Muscle layer of colon (tissue), 2 donors: Measurements from ENCODE around the gene ZMYND19.
A peak's percentile ranks its signal among the peaks of the same experiment; 100 is the strongest.
"Not testable (repeated sequence)": the region's sequence is repeated elsewhere in the genome, so short reads cannot be mapped to it uniquely, and the experiment has no call there.

Source experiments
- H3K27ac ChIP-seq: one replicate; pipeline ENCODE4 v1.7.0; 2013; ENCODE audit warnings: low read depth, mild to moderate bottlenecking, low read length, moderate library complexity
- H3K27me3 ChIP-seq, 2 donors: one replicate each; pipeline ENCODE4 v1.7.0; 2013; ENCODE audit warnings: low read length in 2 of 2, mild to moderate bottlenecking in 2 of 2; ENCODE audit not compliant: insufficient read depth in 2 of 2, control insufficient read depth in 1 of 2
- H3K36me3 ChIP-seq: one replicate; pipeline ENCODE4 v1.7.0; 2013; ENCODE audit warnings: mild to moderate bottlenecking, low read length; ENCODE audit not compliant: insufficient read depth
- H3K4me1 ChIP-seq: one replicate; pipeline ENCODE4 v1.7.0; 2013; ENCODE audit warnings: mild to moderate bottlenecking, low read length; ENCODE audit not compliant: insufficient read depth
- H3K4me3 ChIP-seq, 2 donors: one replicate each; pipeline ENCODE4 v1.7.0; 2013; ENCODE audit warnings: low read length in 2 of 2, low read depth in 1 of 2, mild to moderate bottlenecking in 1 of 2, moderate library complexity in 1 of 2
- H3K9ac ChIP-seq: one replicate; pipeline ENCODE4 v1.7.0; 2013; ENCODE audit warnings: low read length
- H3K9me3 ChIP-seq: one replicate; pipeline ENCODE4 v1.7.0; 2013; ENCODE audit warnings: mild to moderate bottlenecking, low read length
- donor health status: abdominal sarcoma.
- donor health status: Adenocarcinoma of cecum.

Gene ZMYND19

DNA sequence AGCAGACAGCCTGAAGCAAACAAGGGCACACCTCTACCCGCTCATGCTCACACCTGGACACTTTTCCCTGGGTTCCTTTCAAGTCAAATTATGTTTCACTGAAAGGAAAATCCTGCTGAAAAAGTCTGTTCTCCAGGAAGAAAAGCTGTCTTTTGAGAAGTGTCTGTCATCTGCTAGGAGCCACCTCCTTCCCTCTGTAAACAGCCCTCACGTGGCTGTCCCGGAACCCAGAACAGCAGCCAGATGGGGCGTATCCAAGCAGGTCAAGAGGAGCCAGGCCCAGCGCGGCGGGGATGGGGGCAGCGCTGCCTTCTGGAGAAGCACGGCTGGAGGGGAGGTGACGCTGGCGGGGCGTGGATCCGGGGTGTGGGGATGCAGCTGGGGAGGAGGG is 40.1 kb downstream of the ZMYND19 start, which contains the start of gene PNPLA7:
PNPLA7 (minus strand) TSS at position 172 of the 391 bp plus-strand sequence. CDS start 205 bp downstream, outside the sequence.
- Histone ChIP-seq H3K36me3 (peaks cover 7% of the 10 kb centered on the region), H3K27ac (peak within 1 kb of the TSS; percentile 68), H3K9ac (peak within 1 kb of the TSS; percentile 41)

DNA sequence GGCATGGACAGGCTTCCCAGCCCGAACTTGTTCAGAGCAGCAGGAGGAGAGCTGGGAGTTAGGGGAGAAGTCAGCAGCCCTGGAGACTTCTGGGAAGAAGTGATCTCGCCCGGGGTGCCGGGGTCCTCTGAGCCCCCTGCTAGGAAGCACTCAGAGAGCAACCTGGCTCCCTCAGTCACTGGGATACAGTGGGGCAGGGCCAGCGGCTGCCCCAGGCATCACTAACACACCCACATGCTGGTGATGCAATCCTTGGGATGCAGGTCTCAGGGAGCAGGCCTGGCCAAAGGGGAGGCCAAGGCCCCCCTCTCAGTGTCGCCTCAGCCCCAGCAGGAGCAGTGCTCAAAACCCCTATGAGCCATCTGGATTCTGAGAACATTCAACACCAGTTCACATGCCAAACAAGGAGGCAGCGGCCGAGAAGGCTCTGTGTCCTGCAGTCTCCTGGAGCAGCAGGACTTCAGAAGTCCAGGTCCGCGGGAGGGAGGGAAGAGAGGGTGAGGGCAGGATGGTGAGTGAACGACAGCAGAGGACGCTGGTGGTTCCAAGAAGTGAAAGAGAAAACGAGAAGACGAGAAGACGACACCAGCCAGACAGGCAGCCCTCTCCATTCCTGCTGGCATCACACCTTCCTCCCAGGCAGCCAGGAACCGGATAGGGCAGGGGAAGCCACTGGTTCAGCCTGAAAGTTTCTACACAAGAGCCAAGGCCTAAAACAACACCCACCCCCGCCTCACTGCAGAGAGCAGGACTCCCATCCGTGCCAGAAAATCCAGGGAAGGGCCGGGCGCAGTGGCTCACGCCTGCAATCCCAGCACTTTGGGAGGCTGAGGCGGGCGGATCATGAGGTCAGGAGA is 42.4 kb downstream of the ZMYND19 start:
- Histone ChIP-seq H3K9me3 (no peaks in the 10 kb centered on the region), H3K36me3 (no peaks in the 10 kb centered on the region), H3K27ac (no peak overlapping the region), H3K9ac (no peak overlapping the region), H3K4me1 (peaks cover 7% of the 10 kb centered on the region), H3K4me3 (no peak overlapping the region), H3K27me3 (no peaks in the 10 kb centered on the region)

More for the DNA sequence above, 40.1 kb downstream of the ZMYND19 start, which contains the start of gene PNPLA7:
- Histone ChIP-seq H3K4me3 (peak within 1 kb of the TSS; percentile 55 to 68), H3K9me3 (no peaks in the 10 kb centered on the region), H3K4me1 (peaks cover 7% of the 10 kb centered on the region), H3K27me3 (no peaks in the 10 kb centered on the region)

DNA sequence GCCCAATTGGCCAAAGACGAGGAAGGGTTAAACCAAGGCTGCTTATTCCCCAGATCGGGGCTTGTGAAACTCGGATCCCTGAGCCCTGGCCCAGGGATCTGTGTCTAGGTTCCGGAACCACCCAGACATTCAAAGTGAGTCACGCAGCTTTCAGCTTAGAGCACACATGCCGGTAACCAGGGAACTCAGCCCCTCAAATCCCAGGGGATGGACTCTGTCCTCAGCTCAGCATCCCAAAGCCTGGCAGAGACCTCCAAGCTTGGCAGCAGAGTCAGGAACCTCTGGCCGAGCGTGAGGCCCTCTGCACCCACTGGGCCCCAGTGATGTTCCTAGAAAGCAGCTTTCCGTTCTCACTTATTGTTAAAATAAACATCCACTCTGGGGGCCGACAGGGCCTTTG is 45.2 kb downstream of the ZMYND19 start:
- Histone ChIP-seq H3K27ac (no peak overlapping the region), H3K9ac (no peak overlapping the region), H3K4me1 (peaks cover 5% of the 10 kb centered on the region), H3K9me3 (no peaks in the 10 kb centered on the region), H3K36me3 (no peaks in the 10 kb centered on the region), H3K4me3 (no peak overlapping the region), H3K27me3 (no peaks in the 10 kb centered on the region)

DNA sequence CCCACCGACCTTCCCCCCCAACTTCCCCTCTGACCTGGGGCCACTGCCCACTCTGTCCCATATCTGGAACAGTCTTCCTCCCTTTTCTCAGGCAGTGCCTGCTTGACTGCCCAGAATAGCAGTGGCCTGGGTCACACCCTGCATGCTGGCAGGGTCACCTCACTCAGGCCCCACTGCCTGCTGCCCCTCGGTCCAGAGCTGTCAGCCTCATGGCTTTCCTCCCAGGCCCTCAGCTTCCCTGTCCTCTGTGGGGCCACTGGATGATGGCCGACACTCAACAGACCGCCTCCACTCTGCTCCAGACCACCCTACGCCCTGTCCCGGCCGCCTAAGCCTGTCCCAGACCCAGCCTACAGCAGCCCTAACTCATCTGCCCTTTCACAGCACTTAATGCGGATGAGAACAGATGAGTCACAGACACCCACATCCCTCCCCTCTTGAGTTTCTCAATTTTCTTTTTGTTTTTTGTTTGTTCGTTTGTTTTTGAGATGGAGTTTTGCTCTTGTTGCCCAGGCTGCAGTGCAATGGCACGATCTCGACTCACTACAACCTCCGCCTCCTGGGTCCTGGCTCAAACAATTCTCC is 46.0 kb downstream of the ZMYND19 start:
- Histone ChIP-seq H3K27ac (no peak overlapping the region), H3K9me3 (no peaks in the 10 kb centered on the region), H3K27me3 (no peaks in the 10 kb centered on the region), H3K36me3 (no peaks in the 10 kb centered on the region), H3K4me1 (no peaks in the 10 kb centered on the region), H3K9ac (no peak overlapping the region), H3K4me3 (no peak overlapping the region)

DNA sequence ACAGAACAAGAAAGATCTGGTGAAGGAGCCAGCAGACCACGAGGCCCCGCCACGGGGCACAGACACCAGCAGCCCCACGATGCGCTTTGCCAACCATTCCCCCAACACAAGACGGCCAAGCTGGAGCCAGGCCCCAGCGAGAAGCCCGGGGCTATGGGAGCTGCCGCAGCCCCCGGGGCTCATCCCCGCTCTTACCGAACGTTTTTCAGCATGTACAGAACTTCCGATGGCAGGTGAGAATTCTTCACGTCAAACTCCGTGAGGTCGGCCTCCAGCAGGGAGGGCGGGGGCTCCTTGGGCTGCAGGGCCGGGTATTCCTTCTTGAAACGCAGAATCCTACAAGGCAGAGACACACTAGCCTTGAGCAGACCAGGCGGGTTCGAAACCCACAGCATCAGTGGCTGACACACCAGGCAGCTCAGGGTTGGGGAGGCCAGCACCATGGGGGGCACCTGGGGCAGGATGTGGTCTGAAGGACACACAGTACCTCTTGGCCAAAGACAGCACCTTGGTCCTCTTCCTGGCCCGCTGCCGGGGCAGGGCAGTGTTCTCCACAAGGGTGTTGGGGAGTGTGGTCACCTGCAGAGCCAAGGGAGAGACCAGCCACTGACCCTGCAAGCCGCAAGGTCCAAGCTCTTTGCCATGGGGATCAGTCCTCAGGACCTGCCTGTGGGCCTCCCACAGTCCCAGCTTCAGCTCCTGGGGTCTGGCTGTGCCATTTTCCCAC is 46.9 kb downstream of the ZMYND19 start:
- Histone ChIP-seq H3K9me3 (no peaks in the 10 kb centered on the region), H3K27ac (no peak overlapping the region), H3K4me3 (no peak overlapping the region), H3K36me3 (no peaks in the 10 kb centered on the region), H3K9ac (no peak overlapping the region), H3K4me1 (no peaks in the 10 kb centered on the region), H3K27me3 (no peaks in the 10 kb centered on the region)

DNA sequence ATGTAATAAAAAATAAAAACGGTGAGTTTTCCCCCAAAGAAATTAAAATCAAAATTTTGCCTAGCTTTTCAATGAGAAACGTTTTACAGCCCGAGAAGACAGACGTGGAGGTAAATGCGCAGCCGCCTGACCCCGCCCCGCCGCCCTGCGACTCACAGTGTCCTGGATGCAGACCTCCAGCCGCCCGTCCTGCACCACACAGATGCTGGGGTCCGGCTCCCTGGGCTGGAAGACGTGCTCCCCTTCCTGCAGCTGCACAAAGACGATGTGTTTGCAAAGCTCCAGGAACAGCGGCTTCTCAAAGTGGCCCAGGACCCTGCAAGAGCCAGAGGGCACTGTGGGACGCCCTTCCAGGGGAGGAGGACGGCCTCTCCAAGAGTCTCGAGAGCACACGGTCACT is 47.8 kb downstream of the ZMYND19 start:
- Histone ChIP-seq H3K36me3 (no peaks in the 10 kb centered on the region), H3K9ac (no peak overlapping the region), H3K27ac (no peak overlapping the region), H3K4me3 (no peak overlapping the region), H3K27me3 (no peaks in the 10 kb centered on the region), H3K9me3 (no peaks in the 10 kb centered on the region), H3K4me1 (no peaks in the 10 kb centered on the region)

DNA sequence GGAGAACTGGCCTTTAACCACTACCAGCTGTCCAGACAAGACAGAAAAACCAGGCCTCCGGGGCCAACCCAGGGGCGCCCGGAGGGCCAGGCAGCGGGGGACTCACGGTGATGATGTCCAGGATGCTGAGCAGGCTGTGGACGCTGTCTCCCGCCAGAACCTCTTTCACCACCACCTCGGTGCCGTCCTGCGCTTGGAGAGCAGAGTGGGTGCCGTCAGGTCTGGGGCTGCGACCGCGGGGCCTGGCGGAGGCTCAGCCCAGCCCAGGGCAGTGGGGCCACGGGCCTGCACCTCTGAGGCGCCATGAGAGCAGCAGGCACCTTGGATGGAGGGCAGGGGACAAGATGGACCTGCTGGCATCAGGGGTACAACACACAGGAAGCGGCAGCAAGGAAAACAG is 49.8 kb downstream of the ZMYND19 start:
- Histone ChIP-seq H3K4me1 (no peaks in the 10 kb centered on the region), H3K27ac (no peak overlapping the region), H3K9me3 (no peaks in the 10 kb centered on the region), H3K9ac (no peak overlapping the region), H3K36me3 (no peaks in the 10 kb centered on the region), H3K4me3 (no peak overlapping the region), H3K27me3 (no peaks in the 10 kb centered on the region)

DNA sequence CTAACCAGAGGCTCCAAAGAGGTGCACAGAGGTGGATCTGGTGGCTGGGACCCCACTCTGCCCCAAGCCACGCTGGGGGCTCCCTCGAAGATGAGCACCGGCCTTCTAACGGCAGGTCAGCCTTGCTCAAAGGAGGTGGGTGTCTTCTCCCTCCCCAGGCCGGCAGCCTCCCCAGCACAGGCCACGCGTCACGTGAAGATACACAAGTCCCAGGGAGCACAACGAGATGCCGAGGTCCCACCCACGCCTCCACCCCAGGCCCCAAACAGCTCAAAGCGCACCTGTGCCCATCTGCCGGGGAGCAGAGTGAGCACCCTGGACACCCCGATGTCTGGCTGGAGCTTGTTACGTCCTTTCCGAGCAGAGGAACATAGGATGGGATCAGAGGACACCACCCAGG is 52.3 kb downstream of the ZMYND19 start:
- peaks cover 9% of the 10 kb centered on the region for H3K4me1 ChIP-seq
- no peak overlapping the region for H3K9ac ChIP-seq
- H3K9me3 ChIP-seq = no peaks in the 10 kb centered on the region
- no peak overlapping the region for H3K27ac ChIP-seq
- H3K4me3 ChIP-seq = no peak overlapping the region
- no peaks in the 10 kb centered on the region for H3K27me3 ChIP-seq
- no peaks in the 10 kb centered on the region for H3K36me3 ChIP-seq

DNA sequence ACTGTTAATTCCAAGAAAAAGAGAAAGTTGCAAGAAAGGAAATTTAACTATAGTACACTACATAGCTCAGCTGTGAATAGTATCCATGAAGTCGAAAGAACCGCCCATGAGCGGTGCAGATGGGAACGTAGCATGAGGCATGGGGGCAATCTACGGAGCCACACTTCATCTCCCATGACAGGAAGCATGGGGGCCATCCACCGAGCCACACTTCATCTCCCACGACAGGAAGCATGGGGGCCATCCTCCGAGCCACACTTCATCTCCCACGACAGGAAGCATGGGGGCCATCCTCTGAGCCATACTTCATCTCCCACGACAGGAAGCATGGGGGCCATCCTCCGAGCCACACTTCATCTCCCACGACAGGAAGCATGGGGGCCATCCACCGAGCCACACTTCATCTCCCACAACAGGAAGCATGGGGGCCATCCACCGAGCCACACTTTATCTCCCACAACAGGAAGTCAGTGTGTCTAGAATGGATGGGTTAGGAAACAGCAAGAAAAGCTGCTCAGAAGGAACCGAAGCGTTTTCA is 53.6 kb downstream of the ZMYND19 start:
- not testable (repeated sequence) for H3K4me1 ChIP-seq, H3K27me3 ChIP-seq, H3K9ac ChIP-seq, H3K36me3 ChIP-seq, H3K9me3 ChIP-seq, H3K4me3 ChIP-seq, H3K27ac ChIP-seq

DNA sequence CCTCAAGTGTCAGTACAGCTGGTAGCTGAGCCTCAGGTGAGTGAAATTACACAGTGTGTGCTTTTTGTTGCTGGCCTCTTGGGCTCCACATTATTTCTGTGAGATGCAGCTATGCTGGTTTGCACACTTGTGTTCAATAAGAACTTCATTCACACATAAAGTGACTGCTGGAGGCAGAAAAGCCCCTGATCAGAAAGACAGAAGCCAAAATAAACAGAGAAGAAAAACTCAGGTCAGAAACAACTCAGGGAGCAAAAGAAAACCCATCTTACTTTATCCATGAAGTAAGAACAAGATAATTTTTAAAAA is 55.2 kb downstream of the ZMYND19 start:
- no peak overlapping the region for H3K4me3 ChIP-seq
- no peaks in the 10 kb centered on the region for H3K9me3 ChIP-seq
- H3K27me3 ChIP-seq = no peaks in the 10 kb centered on the region
- H3K27ac ChIP-seq = no peak overlapping the region
- H3K36me3 ChIP-seq = no peaks in the 10 kb centered on the region
- H3K9ac ChIP-seq = no peak overlapping the region
- peaks cover 9% of the 10 kb centered on the region for H3K4me1 ChIP-seq

DNA sequence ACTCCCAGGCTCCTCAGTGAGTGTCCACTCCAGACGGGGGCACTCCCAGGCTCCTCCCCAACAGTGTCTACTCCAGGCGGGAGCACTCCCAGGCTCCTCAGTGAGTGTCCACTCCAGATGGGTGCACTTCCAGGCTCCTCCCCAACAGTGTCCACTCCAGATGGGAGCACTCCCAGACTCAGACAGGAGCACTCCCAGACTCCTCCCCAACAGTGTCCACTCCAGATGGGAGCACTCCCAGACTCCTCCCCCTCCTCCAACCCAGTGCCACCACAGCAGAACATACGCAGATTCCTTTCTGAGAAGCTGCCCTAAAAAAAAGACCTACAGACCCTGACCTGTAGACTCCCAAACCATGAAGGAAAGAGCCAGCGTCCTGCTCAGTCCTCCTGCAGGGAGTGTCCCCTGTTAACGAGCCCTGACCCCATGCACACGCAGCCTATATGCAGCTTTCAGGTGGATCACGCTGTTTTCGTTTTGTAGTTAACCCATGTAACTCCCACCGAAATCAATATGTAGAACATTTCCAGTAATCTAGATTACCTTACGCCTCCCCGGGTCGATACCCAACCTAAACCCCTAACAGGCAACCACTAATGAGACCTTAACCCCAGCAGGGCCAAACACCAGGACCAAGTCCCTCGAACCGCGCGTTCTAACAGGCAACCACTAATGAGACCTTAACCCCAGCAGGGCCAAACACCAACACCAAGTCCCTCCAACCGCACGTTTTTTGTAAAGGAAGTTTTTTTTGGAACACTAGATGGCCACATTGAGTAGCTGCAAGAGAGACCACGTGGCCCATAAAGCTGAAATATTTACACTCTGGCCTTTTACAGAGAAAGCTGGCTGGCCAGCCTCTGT is 55.8 kb downstream of the ZMYND19 start:
- Histone ChIP-seq H3K4me3 (no peak overlapping the region), H3K9ac (no peak overlapping the region), H3K4me1 (peaks cover 9% of the 10 kb centered on the region), H3K36me3 (no peaks in the 10 kb centered on the region), H3K27ac (no peak overlapping the region), H3K27me3 (no peaks in the 10 kb centered on the region), H3K9me3 (no peaks in the 10 kb centered on the region)
